ENCODE data around the gene CHGA. TPM values are rescaled to one million over a fixed set of nuclear protein-coding genes. Genes with fewer than 3 reads are reported as not detected.

Gene CHGA
- not detected in 2 replicates for total RNA-seq

DNA sequence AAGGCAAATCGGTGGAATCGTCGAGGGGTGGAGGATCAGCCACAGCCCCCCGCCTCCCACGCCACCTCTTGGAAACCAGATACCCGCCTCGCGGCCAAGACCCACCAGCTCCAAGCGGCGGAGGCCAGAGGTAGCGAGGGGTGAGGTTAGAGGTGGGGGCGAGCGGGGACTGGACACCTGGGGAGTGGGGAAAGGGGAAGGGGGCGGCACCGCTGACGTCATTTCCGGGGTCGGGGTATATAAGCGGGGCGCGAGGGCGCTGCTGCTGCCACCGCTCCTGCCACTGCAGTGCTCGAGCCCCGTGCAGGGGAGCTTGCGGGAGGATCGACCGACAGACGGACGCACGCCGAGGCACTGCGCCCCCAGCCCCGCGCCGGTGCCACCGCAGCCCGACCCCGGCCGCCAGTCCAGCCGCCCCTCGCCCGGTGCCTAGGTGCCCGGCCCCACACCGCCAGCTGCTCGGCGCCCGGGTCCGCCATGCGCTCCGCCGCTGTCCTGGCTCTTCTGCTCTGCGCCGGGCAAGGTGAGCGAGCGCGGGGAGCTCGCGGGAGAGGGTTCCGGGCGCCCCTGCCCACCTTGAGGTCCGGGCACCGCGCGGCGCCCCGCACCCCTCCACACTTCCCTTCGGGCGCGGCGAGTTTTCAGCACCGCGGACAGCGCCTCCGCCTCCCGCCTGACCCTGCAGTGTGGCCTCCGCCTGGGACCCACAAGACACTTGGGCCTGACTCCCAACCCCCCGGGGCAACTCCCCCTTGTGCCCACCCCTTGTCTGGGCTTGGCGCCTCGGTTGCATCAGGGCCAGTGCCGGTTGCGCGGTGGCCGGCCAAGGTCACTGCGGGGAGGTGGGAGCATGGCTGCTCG is at the start of gene CHGA:
Gene CHGA (plus strand): TSS at position 268 of the 861 bp plus-strand sequence. CDS start 210 bp downstream, at position 478.
- intact Hi-C loops (cut with micrococcal nuclease) = no loop called here

DNA sequence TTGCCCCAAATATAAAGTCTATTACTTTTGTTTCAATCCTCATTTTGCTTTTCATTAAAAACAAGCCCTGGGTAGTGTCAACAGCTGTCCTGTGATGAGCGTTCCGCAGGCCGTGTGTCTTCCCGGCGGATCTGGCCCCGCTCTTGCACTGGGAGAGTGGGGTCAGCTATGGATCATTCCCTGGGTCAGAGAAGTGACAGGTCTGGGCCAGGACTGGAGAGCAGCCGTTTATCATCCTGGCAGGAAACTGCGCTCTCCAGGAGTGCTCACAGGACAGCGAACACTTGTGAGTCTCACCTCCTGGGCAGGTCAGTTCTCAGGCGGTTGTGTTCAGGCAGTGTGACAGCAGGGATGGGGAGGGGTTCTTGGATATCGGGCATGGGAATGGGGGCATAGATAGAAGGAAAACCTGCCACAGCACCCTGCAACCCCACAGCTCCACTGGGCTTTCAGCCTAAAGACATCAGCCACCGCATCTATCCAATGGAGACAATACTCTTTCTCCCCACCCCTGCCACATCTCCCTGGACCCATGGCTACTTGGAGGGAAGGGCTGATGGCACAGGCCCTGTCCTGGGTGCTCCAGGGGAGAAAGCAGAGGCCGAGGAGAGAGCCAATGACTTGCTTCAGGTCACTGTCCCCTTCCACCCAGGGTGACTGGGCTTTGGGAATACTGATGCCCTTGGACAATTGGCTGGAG is 47.8 kb upstream of the CHGA start:
- intact Hi-C loops (cut with micrococcal nuclease) = no loop called here

DNA sequence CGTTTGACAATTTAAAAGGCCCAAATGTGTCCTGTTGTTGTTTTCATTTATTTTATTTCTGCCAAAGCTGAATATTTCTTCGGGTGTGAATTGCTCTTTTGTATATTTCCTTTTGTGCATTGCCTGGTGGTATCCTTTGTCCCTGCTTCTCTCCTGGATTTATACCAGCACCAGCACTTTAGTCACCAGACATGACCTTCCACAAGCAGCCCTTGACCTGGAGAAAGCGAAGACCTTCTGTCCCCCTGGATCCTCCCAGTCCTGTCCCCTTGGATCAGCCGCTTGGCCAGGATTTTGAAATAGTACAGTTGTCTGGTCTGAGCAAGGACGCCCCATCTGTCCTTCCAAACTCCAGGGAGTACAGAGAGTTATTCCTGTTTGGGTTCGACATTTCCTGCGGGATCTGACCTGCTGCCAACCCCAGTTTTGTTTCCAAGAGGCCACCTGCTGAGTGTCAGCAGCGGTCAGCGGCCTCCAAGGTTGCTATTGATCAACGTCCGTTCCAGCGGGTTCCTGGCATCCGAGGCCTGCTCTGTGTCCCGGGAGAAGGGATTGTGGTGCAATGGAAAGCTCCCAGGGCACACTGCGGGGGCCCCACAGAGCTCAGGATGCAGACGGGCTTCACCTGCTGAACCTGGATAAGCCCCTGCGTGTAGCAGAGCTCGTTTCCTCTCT is 45.1 kb upstream of the CHGA start:
- intact Hi-C loops (cut with micrococcal nuclease) = no loop called here

DNA sequence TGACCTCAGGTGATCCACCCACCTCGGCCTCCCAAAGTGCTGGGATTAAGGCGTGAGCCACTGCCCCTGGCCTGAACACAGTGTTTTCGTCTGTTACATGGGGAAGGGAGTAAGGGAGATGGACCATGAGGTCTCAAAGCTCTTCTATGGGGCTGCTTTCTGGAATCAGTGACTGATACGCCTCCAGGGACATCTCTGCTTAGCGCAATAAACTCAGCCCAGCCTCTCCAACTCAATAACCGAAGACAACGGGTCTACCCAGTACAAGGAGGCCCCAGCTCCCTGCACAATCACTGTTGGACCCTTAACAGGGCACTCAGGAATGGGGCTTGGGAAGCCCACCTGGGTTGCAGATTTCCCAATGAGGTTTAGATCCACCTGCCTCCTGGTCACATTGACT is 42.6 kb upstream of the CHGA start:
- intact Hi-C loops (cut with micrococcal nuclease) = no loop called here

- intact Hi-C loops (cut with micrococcal nuclease) = no loop called here
These were observed 42.1 kb upstream of the CHGA start for GRCh38 chr14:92880851-92881250.

DNA sequence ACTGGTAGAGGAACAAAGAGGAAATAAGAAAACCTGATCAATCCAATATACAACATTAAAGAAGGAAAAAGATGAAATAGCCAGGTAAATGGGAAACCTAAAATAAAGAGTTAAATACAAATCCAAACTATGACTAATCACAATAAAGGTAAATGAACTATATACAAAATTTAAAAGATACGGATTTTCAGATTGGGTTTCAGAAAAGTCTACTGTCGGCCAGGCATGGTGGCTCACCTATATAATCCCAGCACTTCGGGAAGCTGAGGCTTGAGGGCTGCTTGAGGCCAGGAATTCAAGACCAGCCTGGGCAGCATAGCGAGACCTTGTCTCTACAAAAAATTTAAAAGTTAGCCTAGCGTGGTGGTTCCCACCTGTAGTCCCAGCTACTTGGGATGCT is 39.9 kb upstream of the CHGA start:
- intact Hi-C loops (cut with micrococcal nuclease) = no loop called here

DNA sequence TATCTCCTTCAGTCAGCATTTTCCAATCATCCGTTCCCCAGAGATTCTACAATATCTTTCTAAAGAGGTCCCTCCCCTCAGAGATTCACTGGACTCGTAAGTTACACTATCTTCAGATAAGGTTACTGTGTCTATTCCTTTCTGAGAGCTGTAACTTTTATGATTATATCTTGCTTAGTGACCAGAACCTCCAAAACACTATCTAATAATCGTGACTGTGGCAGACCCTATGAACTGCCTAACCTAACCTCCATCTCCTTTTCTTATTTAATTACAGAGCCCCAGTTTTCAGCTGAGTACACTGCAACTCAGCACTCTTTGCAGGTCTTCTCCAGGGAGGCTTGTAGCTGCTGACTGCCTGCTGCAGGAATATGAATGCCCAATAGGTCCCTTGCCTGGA is 38.5 kb upstream of the CHGA start:
- intact Hi-C loops (cut with micrococcal nuclease) = no loop called here

- intact Hi-C loops (cut with micrococcal nuclease) = no loop called here
These were observed 37.5 kb upstream of the CHGA start for GRCh38 chr14:92885279-92886061.

- intact Hi-C loops (cut with micrococcal nuclease) = no loop called here
These were observed 36.6 kb upstream of the CHGA start for GRCh38 chr14:92886337-92886736.

GRCh38 chr14:92887157-92887556 is 35.8 kb upstream of the CHGA start:
- intact Hi-C loops (cut with micrococcal nuclease) = no loop called here

GRCh38 chr14:92888896-92889295 is 34.1 kb upstream of the CHGA start:
- intact Hi-C loops (cut with micrococcal nuclease) = no loop called here

DNA sequence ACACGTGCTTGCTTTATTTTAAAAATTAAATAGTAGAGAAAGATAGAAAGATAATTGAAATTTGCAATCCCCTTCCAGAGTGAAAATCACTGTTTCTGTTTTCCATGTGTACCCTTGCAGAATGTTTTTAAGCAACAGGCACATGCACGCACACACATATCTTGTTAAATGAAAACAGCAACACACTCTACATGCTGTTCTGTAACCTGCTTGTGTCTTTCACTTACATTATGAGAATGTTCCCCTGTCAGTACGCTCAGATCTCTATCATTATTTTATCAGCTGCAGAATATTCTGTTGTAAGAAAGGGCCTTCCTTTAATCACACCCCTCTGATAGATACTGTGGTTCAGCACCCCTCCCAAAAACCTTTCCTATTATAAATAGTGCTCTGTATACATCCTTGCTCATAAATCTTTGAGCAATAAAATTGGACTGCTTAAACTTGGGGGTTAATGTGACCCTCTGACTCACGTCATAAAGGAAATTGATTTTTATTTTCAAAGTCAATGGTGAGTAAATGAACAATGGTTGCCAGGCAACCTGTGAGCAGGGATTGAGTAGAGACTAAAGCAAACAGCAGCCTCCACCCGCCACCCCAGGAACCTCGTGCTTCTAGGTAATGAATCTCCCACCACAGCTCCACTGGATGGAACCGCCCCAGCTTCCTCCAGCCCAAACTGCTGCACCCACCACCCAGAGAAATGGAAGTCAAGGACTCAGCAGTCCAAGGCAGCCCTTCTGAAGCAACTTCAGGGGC is 31.9 kb upstream of the CHGA start:
- intact Hi-C loops (cut with micrococcal nuclease) = no loop called here

DNA sequence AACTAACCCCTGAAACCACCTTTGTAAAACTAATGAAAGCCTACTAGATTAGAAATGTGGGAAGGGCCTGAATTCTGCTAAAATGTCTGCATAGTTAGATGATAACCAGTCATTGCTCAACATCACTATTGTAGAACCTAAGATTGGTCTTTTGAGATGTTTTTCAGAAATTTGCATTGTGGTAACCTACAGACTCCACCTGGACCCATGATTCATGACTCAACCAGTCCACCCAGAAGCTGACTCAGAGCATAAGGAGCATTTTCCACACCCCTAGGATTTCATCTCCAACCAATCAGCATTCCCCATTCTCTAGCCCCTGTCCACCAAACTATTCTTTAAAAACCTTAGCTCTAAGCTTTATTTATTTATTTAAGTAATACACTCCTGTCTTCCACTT is 30.4 kb upstream of the CHGA start:
- intact Hi-C loops (cut with micrococcal nuclease) = no loop called here

- intact Hi-C loops (cut with micrococcal nuclease) = no loop called here
These were observed 27.5 kb upstream of the CHGA start for GRCh38 chr14:92895352-92895878.

GRCh38 chr14:92897922-92898565 is 24.9 kb upstream of the CHGA start:
- intact Hi-C loops (cut with micrococcal nuclease) = no loop called here

GRCh38 chr14:92898566-92899131 is 24.3 kb upstream of the CHGA start:
- intact Hi-C loops (cut with micrococcal nuclease) = no loop called here

DNA sequence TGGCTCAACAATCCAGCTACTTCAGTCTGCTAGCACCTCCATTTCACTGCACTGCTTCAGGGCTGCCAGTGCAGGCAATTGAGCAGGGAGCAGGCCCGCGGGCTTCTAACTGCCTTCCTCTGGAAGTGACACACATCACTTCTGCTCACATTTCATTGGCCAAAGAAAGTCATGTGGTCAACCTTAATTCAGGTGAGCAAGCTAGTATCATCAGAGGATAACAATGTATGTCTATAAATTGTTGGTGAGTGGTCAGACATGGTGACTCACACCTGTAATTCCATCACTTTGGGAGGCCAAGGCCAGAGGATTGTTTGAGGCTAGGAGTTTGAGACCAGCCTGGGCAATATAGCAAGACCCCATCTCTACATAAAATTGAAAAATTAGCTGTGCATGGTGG is 22.3 kb upstream of the CHGA start:
- intact Hi-C loops (cut with micrococcal nuclease) = no loop called here

- intact Hi-C loops (cut with micrococcal nuclease) = no loop called here
These were observed 20.8 kb upstream of the CHGA start for GRCh38 chr14:92902191-92902590.

- intact Hi-C loops (cut with micrococcal nuclease) = no loop called here
These were observed 20.2 kb upstream of the CHGA start for GRCh38 chr14:92902726-92903125.

DNA sequence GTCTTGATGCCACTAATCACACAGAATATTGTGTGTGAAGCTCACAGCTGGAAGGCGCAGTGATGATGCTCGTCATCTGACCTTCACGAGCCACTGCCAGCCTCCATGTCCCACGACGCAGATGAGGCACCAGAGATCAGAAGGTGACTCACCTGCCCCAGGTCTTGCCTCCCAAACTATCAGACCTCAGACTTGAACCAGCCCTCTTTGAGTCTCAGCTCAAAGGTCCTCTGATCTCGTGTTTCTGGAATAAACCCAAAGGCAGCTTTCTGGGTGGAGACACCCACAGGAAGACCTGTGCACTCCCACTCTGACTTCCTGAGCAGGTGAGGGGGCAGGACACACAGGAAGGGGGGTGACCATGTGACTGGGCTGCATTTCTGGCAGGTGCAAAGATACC is 19.6 kb upstream of the CHGA start:
- intact Hi-C loops (cut with micrococcal nuclease) = no loop called here

Measured in T-helper 1 cell treated with Interleukin-12 subunit alpha and Interleukin-12 subunit beta and Interleukin-4 antibody, amounts not matched to agents 30 ng/mL and 1 ng/mL, for 36 hours (primary cell).